Skin of body (tissue), 2 donors: ENCODE data around the gene HACD3. TPM values are rescaled to one million over a fixed set of nuclear protein-coding genes. Genes with fewer than 3 reads are reported as not detected.

Experiments used
- DNase-seq: peaks from one replicate; lab custom pipeline; 2025; lab: John Stamatoyannopoulos, UW
- total RNA-seq: library from RNA; depleted of rRNA; stranded (reverse); fragments of >200 nt; gene quantifications from one replicate; pipeline ENCODE4 v1.2.3, GENCODE V29; 2014

HACD3 gene
- total RNA-seq = 55.4 TPM

DNA sequence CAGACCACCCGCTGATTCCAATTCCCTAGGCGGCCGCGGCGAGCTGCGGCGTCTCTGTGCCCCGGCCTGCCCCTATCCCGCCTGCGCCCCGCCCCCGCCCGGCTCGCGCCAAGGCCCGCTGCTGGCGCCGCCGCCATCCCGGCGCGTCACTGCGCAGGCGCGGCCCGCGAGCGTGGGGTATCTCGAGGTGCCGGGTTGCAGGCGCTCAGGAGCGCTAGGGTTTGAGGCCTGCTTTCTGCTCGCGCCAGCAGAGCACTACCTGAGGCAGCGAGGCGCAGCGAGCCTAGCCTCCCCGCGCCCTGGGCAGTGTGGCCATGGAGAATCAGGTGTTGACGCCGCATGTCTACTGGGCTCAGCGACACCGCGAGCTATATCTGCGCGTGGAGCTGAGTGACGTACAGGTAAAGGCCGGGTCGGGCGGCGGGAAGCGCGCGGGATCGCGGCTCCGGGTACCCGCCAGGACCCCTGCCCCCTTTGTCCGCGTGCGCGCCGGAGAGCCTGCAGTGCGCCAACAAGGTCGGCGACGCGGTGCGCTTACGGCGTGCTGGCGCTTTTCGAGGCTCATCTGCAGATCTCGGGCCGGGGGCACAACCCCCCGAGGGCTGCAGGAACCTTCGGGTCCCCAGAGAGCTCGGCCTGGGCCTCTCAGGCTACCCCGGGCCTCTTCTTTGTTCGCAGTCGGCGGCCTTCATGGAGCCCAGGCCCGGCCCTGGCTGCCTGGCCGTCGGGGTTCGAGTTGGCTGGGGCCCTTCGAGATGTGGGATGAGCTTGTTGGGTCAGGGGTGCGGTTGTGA, at the start of gene HACD3:
TSS of gene HACD3 (plus strand) at position 146 of the 794 bp plus-strand sequence. CDS start at position 315, 169 bp downstream.
- no peak for DNase-seq

GRCh38 chr15:65484876-65485275, 45.4 kb upstream of the HACD3 start:
- no peak for DNase-seq

DNA sequence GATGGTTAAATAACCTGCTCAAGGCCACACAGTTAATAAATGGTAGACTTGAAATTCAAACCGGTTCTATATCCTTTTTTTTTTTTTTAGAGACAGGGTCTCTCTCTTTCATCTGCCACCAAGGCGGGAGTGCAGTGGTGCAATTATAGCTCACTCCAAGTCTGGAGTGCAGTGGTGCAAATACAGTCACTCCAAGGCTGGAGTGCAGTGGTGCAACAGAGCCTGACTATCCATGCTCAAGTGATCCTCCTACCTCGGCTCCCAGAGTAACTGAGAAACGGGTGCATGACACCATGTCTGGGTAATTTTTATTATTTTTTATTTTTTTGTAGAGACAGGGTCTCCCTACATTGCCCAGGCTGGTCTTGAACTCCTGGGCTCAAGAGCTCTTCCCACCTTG, 36.2 kb upstream of the HACD3 start:
- DNase-seq = no peak

DNA sequence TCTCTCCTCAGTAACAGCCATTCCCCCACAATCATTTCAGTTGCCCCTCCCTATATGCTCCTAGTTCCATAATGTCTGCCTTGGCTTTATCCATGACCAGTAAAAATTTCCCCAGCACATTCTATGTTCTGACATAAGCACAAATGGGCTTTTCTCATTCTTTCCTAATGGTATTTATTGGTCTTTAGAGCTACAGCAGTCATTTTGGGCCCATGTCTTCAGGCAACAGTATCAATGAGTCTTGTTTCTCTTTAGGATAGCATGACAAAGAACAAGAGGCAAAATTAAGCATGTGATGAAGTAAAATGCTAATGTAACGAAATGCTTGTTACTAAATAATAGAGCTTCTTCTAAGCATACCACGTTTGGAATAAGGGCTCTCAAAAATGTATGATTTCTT, 20.9 kb upstream of the HACD3 start:
- DNase-seq = no peak

- no peak for DNase-seq
Measured at GRCh38 chr15:65512189-65512588, 18.1 kb upstream of the HACD3 start.

- DNase-seq = peak; percentile 41
Measured at GRCh38 chr15:65512807-65513416, 17.4 kb upstream of the HACD3 start.

DNA sequence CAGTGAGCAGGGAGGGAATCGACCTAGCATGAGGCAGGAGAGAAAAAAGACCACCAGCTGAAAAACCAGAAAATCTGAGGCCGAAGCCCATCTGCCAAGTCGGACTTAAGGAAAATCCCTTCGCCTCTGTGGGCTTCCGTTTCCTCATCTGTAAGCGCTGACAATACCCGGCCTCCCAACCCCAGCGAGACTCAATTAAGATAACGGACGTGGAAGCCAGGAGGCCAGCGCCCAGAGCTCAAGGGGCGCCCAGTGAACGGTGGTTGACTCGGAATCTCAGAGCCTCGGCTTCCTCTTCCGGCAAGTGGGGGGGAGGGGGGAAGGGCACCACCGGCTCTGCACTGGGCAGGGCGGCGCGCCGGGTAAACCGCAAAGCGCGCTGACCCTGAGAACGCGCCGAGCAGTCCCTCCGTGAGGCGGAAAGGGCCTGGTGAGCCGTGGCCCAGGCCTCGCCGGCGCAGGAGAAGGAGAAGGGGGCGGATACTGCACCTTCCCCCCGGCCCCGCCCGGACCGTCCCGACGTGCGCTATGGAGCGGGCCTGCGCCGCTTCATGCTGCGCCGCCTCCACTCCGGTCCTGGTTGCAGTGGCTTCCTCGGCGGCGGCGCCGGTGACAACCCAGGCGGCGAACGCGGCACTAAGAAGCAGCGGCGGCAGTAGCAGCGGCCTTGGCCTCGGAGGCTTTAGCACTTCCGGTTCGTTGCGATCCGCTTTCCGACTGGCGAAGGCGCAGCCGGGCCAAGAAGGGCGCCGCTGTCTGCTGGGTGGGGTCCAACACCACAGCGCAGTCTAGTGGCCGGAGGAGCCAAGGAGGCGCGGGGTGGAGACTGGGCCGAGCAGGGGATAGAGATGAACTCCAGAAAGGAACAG, 13.0 kb upstream of the HACD3 start, which contains the start of gene DPP8:
TSS of gene DPP8 (minus strand) at position 693 of the 869 bp plus-strand sequence. CDS start 5,136 bp downstream, outside the sequence.
- peak; percentile 95 for DNase-seq

DNA sequence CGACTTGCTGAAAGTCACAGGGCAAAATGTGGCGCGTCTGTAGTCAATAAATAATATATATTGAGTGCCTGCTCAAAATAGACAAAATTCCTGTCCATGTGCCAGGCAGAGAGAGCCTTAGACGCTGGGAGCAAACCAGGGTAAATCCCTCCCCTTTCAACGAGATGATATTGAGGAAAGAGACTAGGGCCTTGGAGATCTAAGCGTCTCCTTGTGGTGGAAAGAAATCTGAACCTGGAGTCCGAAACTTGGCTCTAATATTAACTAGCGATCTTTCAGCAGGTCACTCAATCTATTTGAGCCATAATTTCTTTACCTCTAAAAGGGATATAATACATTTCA, 12.4 kb upstream of the HACD3 start:
- DNase-seq = no peak

DNA sequence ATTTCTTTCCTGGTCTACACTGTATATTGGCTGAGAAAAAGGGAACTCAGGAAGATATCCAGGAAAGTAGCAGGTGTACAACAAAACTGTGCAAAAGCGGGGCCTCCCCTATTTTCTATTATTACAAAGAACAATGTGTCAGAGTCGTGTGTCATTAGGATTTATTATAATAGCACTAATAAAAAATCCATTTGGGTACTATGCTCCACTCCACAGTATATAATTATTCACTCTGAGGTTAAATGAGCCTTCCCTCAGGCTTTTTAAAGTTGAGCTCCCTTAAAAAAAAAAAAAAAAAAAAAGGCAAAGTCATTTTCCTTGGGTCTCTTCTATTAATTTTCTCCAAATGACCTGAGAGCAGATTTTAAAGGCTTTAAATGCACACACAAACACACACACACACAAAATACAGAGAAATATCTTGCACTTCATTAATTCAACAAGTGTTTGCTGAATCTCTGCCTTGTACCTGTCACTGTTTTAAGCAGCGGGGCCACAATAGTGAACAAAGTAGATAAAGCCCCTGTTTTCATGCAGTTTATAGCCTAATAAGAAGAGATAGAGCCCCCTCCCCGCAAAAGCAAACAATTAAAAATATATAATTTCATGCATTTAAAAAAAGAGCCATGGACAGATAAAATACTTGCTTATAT, 11.5 kb upstream of the HACD3 start:
- no peak for DNase-seq

GRCh38 chr15:65521350-65521749, 8.9 kb upstream of the HACD3 start:
- no peak for DNase-seq

GRCh38 chr15:65524226-65524625, 6.0 kb upstream of the HACD3 start:
- DNase-seq = no peak

DNA sequence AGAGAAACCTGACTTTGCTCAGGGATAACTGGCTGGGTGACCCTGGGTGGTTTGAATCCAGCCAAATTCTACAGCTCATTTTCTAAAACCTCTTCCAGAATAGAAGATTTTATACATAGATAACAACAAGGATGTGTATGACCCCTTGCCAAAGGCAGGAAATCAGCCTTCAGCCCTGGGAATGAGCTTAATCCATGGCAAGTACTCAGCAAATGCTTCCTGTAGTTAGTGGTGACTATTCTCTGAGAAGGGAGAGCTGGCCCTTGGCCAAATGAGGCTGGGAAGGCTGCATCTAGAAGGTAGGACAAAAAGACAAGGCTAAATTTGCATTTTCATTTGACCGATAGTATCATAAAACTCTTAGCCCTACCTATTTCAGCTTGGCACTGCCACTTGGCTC, 4.6 kb upstream of the HACD3 start:
- DNase-seq = no peak

DNA sequence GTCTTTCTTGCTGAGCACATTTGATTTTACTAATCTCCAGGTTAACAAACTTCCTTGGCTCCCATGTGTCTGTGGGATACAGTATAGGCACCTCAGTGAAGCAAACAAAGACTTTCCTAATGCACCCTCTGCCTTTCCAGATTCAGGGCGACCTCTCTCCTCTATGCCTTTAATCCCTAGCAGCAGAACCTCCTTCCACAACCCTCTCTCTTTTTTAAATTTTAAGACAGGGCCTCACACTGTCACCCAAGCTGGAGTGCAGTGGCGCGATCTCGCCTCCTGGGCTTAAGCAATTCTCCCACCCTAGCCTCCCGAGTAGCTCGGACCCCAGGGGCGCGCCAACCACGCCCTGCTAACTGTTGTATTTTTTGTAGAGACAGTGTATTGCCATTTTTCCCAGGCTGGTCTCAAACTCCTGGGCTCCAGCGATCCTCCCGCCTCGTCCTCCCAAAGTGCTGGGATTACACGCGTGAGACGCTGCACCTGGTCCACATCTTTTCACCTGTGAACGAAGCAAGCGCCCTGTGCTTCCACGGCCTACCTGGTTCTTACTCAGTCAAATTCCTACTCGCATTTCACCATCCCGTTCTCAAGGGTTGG, 1.7 kb upstream of the HACD3 start:
- no peak for DNase-seq

DNA sequence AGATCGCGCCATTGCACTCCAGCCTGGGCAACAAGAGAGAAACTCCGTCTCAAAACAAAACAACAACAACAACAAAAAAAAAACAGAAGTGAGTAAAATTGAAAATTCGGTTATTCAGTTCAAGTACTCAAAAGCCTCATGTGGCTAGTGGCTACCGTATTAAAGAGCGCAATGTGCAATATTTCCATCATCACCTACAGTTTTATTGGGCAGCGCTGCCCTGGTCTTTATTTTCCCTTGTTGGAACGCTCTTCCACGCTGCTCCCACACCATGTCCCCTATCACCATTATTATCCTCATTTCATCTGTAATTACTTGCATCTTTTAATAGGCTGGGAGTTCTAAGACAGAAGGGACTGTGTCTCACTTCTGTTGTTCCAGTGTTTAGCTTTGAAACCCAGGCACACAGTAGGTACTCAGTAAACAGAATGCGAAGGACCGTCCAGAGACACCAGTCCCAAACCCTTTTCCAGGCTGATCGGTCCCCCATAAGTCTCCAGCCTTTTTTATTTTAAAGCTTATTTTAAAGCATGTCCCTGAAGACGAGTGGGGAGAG, 423 bp upstream of the HACD3 start:
- no peak for DNase-seq

- no peak for DNase-seq
Measured at GRCh38 chr15:65532738-65533051, 2.4 kb downstream of the HACD3 start.

GRCh38 chr15:65533057-65533756, 2.9 kb downstream of the HACD3 start:
- DNase-seq = no peak

GRCh38 chr15:65535192-65535591, 4.9 kb downstream of the HACD3 start:
- no peak for DNase-seq

DNA sequence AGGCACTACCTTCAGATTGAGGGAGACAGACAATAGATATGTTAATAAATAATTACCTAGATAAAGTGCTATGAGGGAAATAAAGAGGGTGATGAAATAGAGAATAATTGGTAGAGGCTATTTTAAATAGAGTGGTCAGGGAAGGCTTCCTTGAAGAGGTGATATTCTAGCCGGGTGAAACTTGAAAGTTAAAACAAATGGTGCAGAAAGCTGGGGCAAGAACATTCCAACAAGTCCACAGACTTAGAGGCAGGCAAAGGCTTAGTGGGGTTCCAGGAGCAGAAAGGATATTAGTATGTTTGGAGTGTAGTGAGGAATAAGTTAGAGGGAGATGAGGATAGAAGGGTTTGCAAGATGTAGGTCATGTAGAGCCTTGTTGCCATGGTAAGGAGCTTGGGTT, 10.1 kb downstream of the HACD3 start:
- DNase-seq = no peak

GRCh38 chr15:65541231-65541820, 11.1 kb downstream of the HACD3 start:
- DNase-seq = no peak

- no peak for DNase-seq
Measured at GRCh38 chr15:65547841-65548240, 17.6 kb downstream of the HACD3 start.
